ENCODE data around the gene ADAMTSL5.
"Not testable (repeated sequence)": the region's sequence is repeated elsewhere in the genome, so short reads cannot be mapped to it uniquely, and the experiment has no call there.

The ADAMTSL5 gene

GRCh38 chr19:1512671-1513498, at the start of gene ADAMTSL5:
ADAMTSL5 (minus strand) TSS chr19:1513019; CDS start chr19:1510943, 2,076 bp downstream.
- no peak for DNase-seq (ENCODE audit: low spot score)

- no peak for DNase-seq (ENCODE audit: low spot score)
These were observed 48.5 kb upstream of the ADAMTSL5 start for GRCh38 chr19:1561236-1561842.

GRCh38 chr19:1560286-1560882, 47.6 kb upstream of the ADAMTSL5 start:
- no peak for DNase-seq (ENCODE audit: low spot score)

- DNase-seq (ENCODE audit: low spot score), result no peak
These were observed 45.7 kb upstream of the ADAMTSL5 start for GRCh38 chr19:1558552-1558951.

GRCh38 chr19:1556390-1557070, 43.7 kb upstream of the ADAMTSL5 start:
- no peak for DNase-seq (ENCODE audit: low spot score)

- DNase-seq (ENCODE audit: low spot score), result no peak
These were observed 42.9 kb upstream of the ADAMTSL5 start for GRCh38 chr19:1555487-1556389.

- no peak for DNase-seq (ENCODE audit: low spot score)
These were observed 42.1 kb upstream of the ADAMTSL5 start for GRCh38 chr19:1554968-1555367.

- no peak for DNase-seq (ENCODE audit: low spot score)
These were observed 40.6 kb upstream of the ADAMTSL5 start for GRCh38 chr19:1553415-1553814.

- no peak for DNase-seq (ENCODE audit: low spot score)
These were observed 38.5 kb upstream of the ADAMTSL5 start for GRCh38 chr19:1551068-1552040.

GRCh38 chr19:1549332-1549945, 36.6 kb upstream of the ADAMTSL5 start:
- no peak for DNase-seq (ENCODE audit: low spot score)

GRCh38 chr19:1540365-1540925, 27.6 kb upstream of the ADAMTSL5 start:
- no peak for DNase-seq (ENCODE audit: low spot score)

GRCh38 chr19:1539749-1540148, 26.9 kb upstream of the ADAMTSL5 start:
- not testable (repeated sequence) for DNase-seq (ENCODE audit: low spot score)

- DNase-seq (ENCODE audit: low spot score), result no peak
These were observed 26.2 kb upstream of the ADAMTSL5 start for GRCh38 chr19:1538978-1539377.

GRCh38 chr19:1535699-1536098, 22.9 kb upstream of the ADAMTSL5 start:
- DNase-seq (ENCODE audit: low spot score), result not testable (repeated sequence)

GRCh38 chr19:1534972-1535371, 22.2 kb upstream of the ADAMTSL5 start:
- DNase-seq (ENCODE audit: low spot score), result no peak

- DNase-seq (ENCODE audit: low spot score), result no peak
These were observed 20.8 kb upstream of the ADAMTSL5 start for GRCh38 chr19:1533510-1534150.

GRCh38 chr19:1532003-1532402, 19.2 kb upstream of the ADAMTSL5 start:
- no peak for DNase-seq (ENCODE audit: low spot score)

GRCh38 chr19:1531587-1531986, 18.8 kb upstream of the ADAMTSL5 start:
- DNase-seq (ENCODE audit: low spot score), result no peak

GRCh38 chr19:1530856-1531255, 18.0 kb upstream of the ADAMTSL5 start:
- not testable (repeated sequence) for DNase-seq (ENCODE audit: low spot score)
